HG02973 (cell line): ENCODE data around the gene TENM4.
"Not testable (repeated sequence)": the region's sequence is repeated elsewhere in the genome, so short reads cannot be mapped to it uniquely, and the experiment has no call there.

ENCODE experiments used
- ATAC-seq: cut with Tn5 transposase; IDR thresholded peaks from one replicate; pipeline ENCODE4 v1.9.1; 2021; ENCODE audit warnings: moderate library complexity; ENCODE audit not compliant: unreplicated experiment

TENM4 gene

DNA sequence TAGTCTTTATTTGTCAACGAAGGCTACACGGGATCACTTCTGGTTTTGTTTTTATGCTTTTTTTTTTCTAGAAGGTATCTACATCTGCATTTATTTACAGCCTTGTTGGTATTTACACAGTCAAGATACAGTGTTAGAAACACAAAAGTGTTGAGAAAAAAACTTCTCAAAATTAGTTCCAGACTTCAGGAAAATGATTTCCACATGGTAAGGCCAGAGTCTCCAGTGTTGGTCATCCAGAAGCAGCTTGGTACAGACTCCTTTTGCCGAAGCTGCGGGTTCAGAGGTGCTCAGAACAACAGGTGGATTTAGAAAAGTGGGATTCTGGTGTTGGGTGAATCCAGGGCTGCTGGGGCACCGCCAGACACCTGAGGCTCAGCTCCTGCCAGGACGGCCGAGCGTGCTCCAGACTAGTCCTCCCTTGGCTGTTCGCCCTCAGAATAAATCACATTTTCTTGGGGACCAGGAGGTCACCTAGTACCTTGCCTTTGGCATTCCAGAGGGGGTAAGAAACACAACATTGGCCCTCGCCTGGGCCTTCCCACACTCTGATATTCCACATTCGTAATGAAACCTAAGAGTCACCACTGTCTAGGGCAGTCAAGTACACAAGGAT lies 787.4 kb downstream of the TENM4 start:
- no peak for ATAC-seq

- no peak for ATAC-seq
Observed at GRCh38 chr11:78652843-78653239, 788.0 kb downstream of the TENM4 start.

GRCh38 chr11:78651923-78652842 lies 788.6 kb downstream of the TENM4 start:
- no peak for ATAC-seq

GRCh38 chr11:78651136-78651775 lies 789.6 kb downstream of the TENM4 start:
- ATAC-seq = no peak

DNA sequence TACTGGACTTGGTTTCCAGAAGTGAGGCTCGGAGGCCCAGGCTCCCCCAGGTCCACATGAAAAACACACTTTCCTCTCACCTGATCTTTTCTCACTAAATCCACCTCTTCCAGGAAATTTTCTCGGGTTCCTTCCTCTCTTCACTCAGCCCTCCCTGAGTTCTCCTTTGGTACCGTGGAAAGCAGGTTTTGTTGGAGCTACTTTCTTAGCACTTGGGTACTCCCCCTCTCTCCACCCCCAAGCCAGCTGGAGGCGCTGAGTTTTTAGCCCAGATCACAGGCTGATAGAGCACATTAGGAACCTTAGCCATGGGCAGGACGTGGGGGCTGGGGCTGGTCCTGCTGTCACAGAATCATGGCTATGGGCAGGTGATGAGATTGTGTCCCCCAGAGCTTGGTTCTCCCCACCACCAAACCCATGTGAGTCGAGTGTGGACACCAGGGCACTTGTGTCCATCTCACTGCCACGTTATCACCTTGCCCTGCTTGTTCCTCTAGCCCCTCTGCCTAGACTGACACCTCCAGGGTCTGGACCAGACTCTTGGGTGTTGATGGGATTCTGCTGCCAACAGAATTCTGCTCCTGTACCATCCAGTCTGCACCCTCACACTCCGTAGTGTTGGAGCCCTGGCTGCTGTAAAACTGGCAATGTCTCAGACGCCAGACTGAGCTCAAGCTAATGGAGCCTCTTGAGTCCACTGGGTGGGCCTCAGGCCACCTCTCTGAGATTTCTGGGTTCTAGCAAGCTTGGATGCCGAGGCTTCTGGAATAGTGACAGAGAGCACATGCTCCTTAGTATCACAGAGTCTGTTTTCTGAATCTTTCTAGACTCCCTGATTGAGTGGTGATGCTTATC lies 791.2 kb downstream of the TENM4 start:
- no peak for ATAC-seq

DNA sequence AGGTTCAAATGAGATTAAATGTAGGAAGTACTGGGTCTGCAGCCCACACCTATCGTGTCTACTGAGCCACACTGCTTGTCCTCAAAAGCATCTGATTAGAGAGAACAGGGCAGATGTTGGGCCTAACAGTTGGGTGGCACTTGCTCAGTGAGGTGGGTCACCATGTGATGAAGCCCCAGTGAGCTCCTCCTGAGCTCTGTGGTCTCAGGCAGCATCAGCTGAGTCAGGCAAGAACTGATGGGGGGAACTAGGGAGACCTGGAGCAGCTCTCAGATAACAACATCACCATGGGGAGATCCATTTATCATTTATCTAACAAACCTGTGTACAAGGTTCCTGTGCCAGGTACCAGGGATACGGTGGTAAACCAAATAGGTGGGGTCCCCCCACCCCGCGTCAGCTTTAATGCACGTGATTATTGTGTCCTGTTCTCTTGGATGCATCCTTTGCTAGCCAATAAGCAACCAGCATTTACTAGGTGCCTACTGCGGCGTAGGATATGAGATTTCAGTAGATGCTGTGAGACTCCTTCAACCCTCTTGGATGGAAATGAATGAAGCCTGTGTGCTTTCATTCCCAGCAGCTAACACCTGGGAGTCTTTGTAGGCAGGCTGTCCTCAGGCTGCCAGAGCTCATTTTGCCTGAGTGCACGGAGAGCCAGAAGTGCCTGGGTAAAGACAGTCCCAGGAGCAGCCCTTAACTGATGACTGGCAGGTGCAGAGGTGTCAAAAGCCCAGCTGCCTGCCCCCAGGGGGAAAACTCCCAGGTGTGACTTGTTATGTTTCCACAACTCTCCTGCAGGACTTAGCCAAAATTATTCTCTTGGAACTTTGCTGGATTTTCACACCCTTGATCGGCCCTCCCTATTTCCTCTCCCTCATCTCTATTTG lies 792.6 kb downstream of the TENM4 start:
- ATAC-seq = no peak

- ATAC-seq = no peak
Observed at GRCh38 chr11:78647266-78647915, 793.4 kb downstream of the TENM4 start.

GRCh38 chr11:78646564-78647185 lies 794.2 kb downstream of the TENM4 start:
- ATAC-seq = no peak

GRCh38 chr11:78645226-78646202 lies 795.3 kb downstream of the TENM4 start:
- ATAC-seq = peak; percentile 80

GRCh38 chr11:78643676-78644056 lies 797.2 kb downstream of the TENM4 start:
- ATAC-seq = no peak

DNA sequence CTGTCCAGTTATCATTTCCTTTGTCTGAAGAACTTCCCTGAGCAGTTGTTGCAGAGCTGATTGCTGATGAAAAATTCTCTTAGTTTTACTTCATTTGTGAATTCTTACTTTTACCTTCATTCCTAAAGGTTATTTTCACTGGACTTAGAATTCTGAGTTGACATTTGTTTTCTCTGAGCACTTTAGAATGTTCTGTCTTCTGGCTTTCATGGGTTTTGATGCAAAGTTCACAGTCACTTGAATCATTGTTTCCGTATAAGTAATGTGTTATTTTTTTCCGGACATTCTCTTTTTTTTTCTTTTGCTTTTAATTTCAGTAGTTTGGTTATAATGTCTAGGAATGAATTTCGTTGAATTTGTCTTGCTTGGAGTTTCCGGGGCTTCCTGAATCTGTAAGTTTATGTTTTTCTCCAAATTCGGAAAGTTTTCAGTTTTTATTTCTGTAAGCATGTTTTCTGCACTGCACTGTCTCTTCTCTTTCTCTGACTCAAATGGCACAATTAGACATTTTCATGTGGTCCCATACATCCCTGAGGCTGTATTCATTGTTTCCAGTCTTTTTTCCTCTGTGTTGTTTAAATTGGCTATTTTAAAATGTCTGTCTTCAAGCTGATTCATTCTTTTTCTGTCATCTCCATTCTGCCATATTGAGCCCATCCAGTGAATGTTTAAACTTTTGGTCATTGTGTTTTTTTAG lies 797.7 kb downstream of the TENM4 start:
- ATAC-seq = no peak

DNA sequence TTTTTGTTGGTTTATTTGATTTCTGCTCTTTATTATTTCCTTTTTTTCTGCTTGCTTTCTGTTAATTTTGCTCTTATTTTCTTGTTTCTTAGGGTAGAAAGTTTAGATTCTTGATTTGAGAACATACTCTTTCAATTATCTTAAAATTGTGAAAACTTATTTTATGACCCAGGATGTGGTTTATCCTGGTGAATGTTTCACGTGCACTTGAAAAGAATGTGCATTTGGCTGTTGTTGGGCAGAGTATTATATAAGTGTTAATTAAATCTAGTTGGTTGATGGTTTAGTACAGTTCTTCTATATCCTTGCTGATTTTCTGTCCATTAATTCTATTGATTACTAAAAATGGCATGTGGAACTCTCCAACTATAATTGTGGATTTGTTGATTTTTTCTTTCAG lies 799.3 kb downstream of the TENM4 start:
- ATAC-seq = no peak

- no peak for ATAC-seq
Observed at GRCh38 chr11:78638704-78639380, 802.0 kb downstream of the TENM4 start.

DNA sequence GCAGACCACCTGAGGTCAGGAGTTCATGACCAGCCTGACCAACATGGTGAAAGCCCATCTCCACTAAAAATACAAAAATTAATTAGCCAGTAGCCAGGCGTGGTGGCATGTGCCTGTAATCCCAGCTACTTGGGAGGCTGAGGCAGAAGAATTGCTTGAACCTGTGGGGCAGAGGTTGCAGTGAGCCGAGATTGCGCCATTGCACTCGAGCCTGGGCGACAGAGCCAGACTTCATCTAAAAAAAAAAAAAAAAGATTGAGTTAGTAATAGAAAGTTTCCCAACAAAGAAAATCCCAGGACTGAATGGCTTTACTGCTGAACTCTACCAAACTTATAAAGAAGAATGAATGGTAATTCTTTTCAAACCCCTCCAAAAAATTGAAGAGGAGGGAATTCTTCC lies 803.3 kb downstream of the TENM4 start:
- ATAC-seq = not testable (repeated sequence)

GRCh38 chr11:78635814-78636506 lies 804.9 kb downstream of the TENM4 start:
- ATAC-seq = no peak
